Gastrocnemius medialis (tissue), 4 donors: ENCODE data around the gene AIDA.

Source experiments
- CTCF ChIP-seq, 5 experiments: fragments of 450-650 bp in 3 of 5; fragments of 200-600 bp in 2 of 5; sonication (generic) in 2 of 5; IDR thresholded peaks in 4 of 5; conservative IDR thresholded peaks in 1 of 5; 1 replicate in 4 of 5; 2 replicates in 1 of 5; pipeline ENCODE4 v1.5.1; 2016 to 2019; ENCODE audit warnings: antibody characterized with exemption in 5 of 5, mild to moderate bottlenecking in 3 of 5, moderate library complexity in 3 of 5
- POLR2A ChIP-seq, 2 donors: fragments of 450-650 bp; IDR thresholded peaks; one replicate each; pipeline ENCODE4 v1.6.1; 2017; ENCODE audit warnings: antibody characterized with exemption in 2 of 2, mild to moderate bottlenecking in 2 of 2, moderate library complexity in 2 of 2

GRCh38 chr1:222759451-222760035, 47.3 kb upstream of the AIDA start:
- TF ChIP-seq CTCF (IDR thresholded peaks at IDR 0.05 in 4 of 5, conservative IDR thresholded peaks at IDR 0.05 in 1 of 5), result no peak
- TF ChIP-seq POLR2A (IDR thresholded peaks at IDR 0.05), result no peak
